Activated CD4-positive, alpha-beta T cell treated with anti-CD3 and anti-CD28 coated beads, Interleukin-2, amount 50 U/mL, for 24 hours (primary cell): Measurements from ENCODE around the gene CAPS.
"Not testable (repeated sequence)": the region's sequence is repeated elsewhere in the genome, so short reads cannot be mapped to it uniquely, and the experiment has no call there.

Experiments used
- DNase-seq, 2 donors: peaks; one replicate each; pipeline ENCODE4 v3.0.0-alpha.2; 2020; ENCODE audit warnings: low read depth in 1 of 2, low spot score in 1 of 2

The CAPS gene

GRCh38 chr19:5955636-5955935 lies 41.5 kb downstream of the CAPS start:
- no peak for DNase-seq

- no peak for DNase-seq
Measured at GRCh38 chr19:5956323-5956722, 42.3 kb downstream of the CAPS start.

GRCh38 chr19:5956728-5957127 lies 42.7 kb downstream of the CAPS start:
- no peak for DNase-seq

GRCh38 chr19:5957170-5957569 lies 43.1 kb downstream of the CAPS start:
- no peak for DNase-seq

- no peak for DNase-seq
Measured at GRCh38 chr19:5958074-5958850, 44.2 kb downstream of the CAPS start.

- no peak for DNase-seq
Measured at GRCh38 chr19:5958851-5959122, 44.7 kb downstream of the CAPS start.

GRCh38 chr19:5959260-5960004 lies 45.4 kb downstream of the CAPS start:
- no peak for DNase-seq

- no peak for DNase-seq
Measured at GRCh38 chr19:5960005-5961001, 46.2 kb downstream of the CAPS start.

- not testable (repeated sequence) for DNase-seq
Measured at GRCh38 chr19:5961641-5961968, 47.6 kb downstream of the CAPS start.

GRCh38 chr19:5961969-5962945 lies 48.2 kb downstream of the CAPS start:
- peak in 1 of 2 donors; percentile 46 for DNase-seq

GRCh38 chr19:5963259-5963658 lies 49.2 kb downstream of the CAPS start:
- not testable (repeated sequence) for DNase-seq

- no peak for DNase-seq
Measured at GRCh38 chr19:5963855-5964254, 49.8 kb downstream of the CAPS start.

- no peak for DNase-seq
Measured at GRCh38 chr19:5964816-5965565, 50.9 kb downstream of the CAPS start.
